ENCODE data around the gene LYZ. TPM values are rescaled to one million over a fixed set of nuclear protein-coding genes. Genes with fewer than 3 reads are reported as not detected.

Gene LYZ
- total RNA-seq, 2 donors from 2014 or later = 26.6 to 27.3 TPM

DNA sequence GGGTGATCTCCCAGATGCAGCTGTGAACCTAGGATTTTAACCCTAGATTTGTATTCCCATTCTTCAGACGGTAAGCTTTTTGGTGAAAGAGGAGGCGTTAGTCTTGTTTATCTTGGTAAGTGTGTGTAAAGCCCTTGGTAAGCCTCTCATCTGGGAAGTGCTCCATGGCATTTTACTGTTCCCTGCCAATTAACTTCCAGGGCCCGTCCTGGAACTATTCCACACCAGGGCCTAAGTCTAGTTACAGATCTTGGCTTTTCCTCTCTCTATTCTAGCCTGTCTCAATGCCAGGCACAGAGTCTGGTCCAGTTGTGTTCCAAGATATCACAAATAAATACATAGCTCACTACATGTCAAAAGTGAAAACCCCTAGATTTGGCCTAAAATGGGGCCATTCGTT is 53.8 kb downstream of the LYZ start:
- H3K4me1 ChIP-seq (replicated peaks) = no peaks in the 10 kb centered on the region
- intact Hi-C loops (cut with DNase I) = no loop called here
- TF ChIP-seq POLR2A (IDR thresholded peaks at IDR 0.05) (no peak), POLR2AphosphoS5 (IDR thresholded peaks at IDR 0.05) (no peak)
- TF ChIP-seq, protein P1, sequence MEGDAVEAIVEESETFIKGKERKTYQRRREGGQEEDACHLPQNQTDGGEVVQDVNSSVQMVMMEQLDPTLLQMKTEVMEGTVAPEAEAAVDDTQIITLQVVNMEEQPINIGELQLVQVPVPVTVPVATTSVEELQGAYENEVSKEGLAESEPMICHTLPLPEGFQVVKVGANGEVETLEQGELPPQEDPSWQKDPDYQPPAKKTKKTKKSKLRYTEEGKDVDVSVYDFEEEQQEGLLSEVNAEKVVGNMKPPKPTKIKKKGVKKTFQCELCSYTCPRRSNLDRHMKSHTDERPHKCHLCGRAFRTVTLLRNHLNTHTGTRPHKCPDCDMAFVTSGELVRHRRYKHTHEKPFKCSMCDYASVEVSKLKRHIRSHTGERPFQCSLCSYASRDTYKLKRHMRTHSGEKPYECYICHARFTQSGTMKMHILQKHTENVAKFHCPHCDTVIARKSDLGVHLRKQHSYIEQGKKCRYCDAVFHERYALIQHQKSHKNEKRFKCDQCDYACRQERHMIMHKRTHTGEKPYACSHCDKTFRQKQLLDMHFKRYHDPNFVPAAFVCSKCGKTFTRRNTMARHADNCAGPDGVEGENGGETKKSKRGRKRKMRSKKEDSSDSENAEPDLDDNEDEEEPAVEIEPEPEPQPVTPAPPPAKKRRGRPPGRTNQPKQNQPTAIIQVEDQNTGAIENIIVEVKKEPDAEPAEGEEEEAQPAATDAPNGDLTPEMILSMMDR (IDR thresholded peaks at IDR 0.05) = no peak
- H3K27me3 ChIP-seq (replicated peaks; ENCODE audit: insufficient read depth) = no peaks in the 10 kb centered on the region
- 69% methylated on average over 4 of the region's 4 CpGs for WGBS
- no peak overlapping the region for H3K27ac ChIP-seq
- H3K4me3 ChIP-seq = no peak overlapping the region
- H3K9me3 ChIP-seq = no peaks in the 10 kb centered on the region
- H3K36me3 ChIP-seq = no peaks in the 10 kb centered on the region
- no peak for DNase-seq (ENCODE audit: low spot score)

Small RNA genes lying within 50 kb of the gene (small RNA-seq; reads per million reads assigned to genes)
- 0 reads per million in 2 donors for gene RN7SL804P

Other genes starting within 250 kb of the LYZ start
- 100 to 1,000 TPM in 1 of 2 donors, 10 to 100 TPM in 1; 22.5 to 484 TPM for gene CPSF6, start 108.8 kb upstream of the LYZ start, total RNA-seq
- gene YEATS4, start 11.4 kb downstream of the LYZ start, total RNA-seq = 10 to 100 TPM; 29.0 to 57.4 TPM
- gene FRS2, start 122.0 kb downstream of the LYZ start, total RNA-seq = 10 to 100 TPM; 39.5 to 65.6 TPM
- 100 to 1,000 TPM in 1 of 2 donors, 10 to 100 TPM in 1; 86.7 to 116 TPM for gene CCT2, start 237.1 kb downstream of the LYZ start, total RNA-seq